ENCODE measurements around the gene HSFX3.
"Not testable (repeated sequence)": the region's sequence is repeated elsewhere in the genome, so short reads cannot be mapped to it uniquely, and the experiment has no call there.

Gene HSFX3

DNA sequence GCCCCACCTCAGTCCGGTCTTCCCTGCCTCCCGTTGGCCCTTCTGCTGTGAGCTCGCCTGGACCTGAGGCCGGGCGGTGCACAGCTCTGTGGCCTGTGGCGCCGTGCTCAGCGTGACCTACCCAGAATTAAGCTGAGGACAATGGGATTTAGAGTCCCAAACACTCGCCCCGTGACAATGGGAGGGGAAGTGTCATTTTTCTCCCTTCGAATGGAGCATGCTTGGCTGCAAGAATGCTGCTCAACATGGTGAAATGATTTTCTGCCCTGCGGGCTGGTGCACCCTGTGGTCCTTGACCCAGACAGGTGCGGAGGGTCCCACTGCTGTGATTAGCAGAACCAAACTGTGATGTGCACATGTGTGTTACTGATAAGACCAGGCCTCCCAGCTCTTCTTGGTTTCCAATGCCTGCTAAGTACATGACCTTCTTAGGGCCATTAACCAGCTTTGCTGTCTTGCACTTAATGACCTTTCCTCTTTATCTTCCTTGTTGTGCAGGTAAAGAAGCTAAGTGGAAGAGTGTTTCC, 8.1 kb downstream of the HSFX3 start:
- Histone ChIP-seq H3K27me3 (ENCODE audit: control insufficient read depth, insufficient read depth, low read length) (no peaks in the 10 kb centered on the region), H3K79me2 (no peaks in the 10 kb centered on the region), H3K9ac (no peak overlapping the region), H2AFZ (peak overlapping the region; percentile 72), H3K4me1 (peaks cover 5% of the 10 kb centered on the region), H3K27ac (peak overlapping the region; percentile 99), H3K9me3 (ENCODE audit: control insufficient read depth, low read length) (no peaks in the 10 kb centered on the region), H3K36me3 (ENCODE audit: control insufficient read depth, insufficient read depth, low read length) (no peaks in the 10 kb centered on the region), H3K4me3 (ENCODE audit: low read depth, low read length) (peak overlapping the region; percentile 81), H3K4me2 (ENCODE audit: low read length) (peak overlapping the region; percentile 70)
- TF ChIP-seq, protein P1, sequence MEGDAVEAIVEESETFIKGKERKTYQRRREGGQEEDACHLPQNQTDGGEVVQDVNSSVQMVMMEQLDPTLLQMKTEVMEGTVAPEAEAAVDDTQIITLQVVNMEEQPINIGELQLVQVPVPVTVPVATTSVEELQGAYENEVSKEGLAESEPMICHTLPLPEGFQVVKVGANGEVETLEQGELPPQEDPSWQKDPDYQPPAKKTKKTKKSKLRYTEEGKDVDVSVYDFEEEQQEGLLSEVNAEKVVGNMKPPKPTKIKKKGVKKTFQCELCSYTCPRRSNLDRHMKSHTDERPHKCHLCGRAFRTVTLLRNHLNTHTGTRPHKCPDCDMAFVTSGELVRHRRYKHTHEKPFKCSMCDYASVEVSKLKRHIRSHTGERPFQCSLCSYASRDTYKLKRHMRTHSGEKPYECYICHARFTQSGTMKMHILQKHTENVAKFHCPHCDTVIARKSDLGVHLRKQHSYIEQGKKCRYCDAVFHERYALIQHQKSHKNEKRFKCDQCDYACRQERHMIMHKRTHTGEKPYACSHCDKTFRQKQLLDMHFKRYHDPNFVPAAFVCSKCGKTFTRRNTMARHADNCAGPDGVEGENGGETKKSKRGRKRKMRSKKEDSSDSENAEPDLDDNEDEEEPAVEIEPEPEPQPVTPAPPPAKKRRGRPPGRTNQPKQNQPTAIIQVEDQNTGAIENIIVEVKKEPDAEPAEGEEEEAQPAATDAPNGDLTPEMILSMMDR (IDR thresholded peaks at IDR 0.05) = no peak

DNA sequence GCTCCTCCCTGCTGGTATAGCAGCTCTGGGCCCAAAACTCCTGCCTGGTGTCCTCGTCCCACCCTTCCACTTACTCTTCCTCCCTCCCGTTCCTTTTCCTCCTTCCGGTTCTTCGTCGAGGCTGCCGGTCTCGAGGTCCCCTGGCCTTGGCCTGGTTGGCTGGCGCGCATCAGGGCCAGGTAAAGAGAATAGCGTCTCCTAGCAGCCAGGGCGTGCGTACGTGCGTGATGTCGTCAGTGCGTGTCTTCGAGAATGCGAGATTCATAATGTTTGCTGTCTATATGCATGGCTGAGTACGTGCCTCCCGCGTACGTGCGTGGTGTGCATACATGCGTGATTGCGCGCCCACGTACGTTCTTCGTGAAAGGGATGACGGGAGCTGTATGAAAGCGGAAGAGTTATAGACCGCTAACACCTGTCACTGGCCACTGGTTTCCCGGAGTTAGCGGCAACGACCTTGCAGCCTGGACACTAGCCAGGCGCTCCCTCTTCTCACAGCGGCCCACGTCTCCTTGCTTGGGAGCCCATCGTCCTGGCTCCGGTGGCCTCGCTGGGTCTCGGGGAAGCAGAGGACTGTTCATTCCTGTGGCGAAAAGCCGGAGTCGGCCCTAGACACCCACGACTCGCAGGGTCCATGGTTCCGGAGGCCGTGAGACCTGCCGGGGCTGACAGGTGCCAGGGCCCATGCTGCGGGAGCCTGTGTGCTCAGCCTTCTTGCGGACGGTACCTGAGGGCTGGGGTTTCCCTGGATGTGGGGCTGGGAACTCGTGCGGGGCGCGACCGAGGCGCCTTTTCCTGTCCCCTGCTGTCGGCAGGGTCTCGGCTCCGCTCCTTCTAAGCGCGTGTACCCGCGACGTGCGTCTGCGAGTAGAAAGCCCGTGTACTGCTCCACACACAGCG, 8.9 kb downstream of the HSFX3 start, which contains the start of gene EOLA1:
Gene EOLA1, plus strand, starts transcription at position 392 of the 900 bp plus-strand sequence. CDS start 4,619 bp downstream, outside the sequence.
- Histone ChIP-seq H3K9ac (peak within 1 kb of the TSS; percentile 80), H3K4me3 (ENCODE audit: low read depth, low read length) (peak within 1 kb of the TSS; percentile 81), H2AFZ (peak within 1 kb of the TSS; percentile 79), H3K4me2 (ENCODE audit: low read length) (peak within 1 kb of the TSS; percentile 70), H3K36me3 (ENCODE audit: control insufficient read depth, insufficient read depth, low read length) (no peaks in the 10 kb centered on the region), H3K4me1 (peaks cover 5% of the 10 kb centered on the region), H3K79me2 (no peaks in the 10 kb centered on the region), H3K27me3 (ENCODE audit: control insufficient read depth, insufficient read depth, low read length) (no peaks in the 10 kb centered on the region), H3K27ac (peak within 1 kb of the TSS; percentile 99), H3K9me3 (ENCODE audit: control insufficient read depth, low read length) (no peaks in the 10 kb centered on the region)
- TF ChIP-seq, protein P1 (IDR thresholded peaks at IDR 0.05) = peak; percentile 7

DNA sequence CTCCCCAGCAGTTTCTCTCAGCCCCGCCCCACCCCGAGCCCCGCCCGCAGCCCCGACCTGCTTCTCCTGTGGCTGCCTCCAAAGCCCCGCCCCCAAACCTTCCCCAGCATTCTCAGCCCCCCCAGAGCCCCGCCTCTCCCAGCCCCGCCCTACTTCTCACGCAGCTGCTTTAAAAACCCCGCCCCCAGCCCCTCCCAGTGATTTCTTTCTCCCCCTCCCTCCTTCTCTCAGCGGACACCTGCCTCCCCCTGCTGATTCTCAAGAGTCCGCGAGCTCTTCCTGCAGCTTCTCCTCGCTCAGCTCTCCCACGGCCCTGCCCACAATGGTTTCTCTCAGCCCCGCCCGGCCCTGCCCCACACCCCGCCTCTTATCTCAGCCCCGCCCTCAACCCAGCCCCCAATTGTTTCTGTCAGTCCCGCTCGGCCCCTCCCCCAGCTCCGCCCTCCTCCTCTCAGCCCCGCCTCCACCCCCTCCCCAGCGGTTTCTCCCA, 9.5 kb downstream of the HSFX3 start:
- Histone ChIP-seq H2AFZ (peak overlapping the region; percentile 79), H3K27ac (peak overlapping the region; percentile 99), H3K4me2 (ENCODE audit: low read length) (peak overlapping the region; percentile 70), H3K36me3 (ENCODE audit: control insufficient read depth, insufficient read depth, low read length) (no peaks in the 10 kb centered on the region), H3K9me3 (ENCODE audit: control insufficient read depth, low read length) (no peaks in the 10 kb centered on the region), H3K9ac (no peak overlapping the region), H3K4me1 (peaks cover 5% of the 10 kb centered on the region), H3K27me3 (ENCODE audit: control insufficient read depth, insufficient read depth, low read length) (no peaks in the 10 kb centered on the region), H3K79me2 (no peaks in the 10 kb centered on the region), H3K4me3 (ENCODE audit: low read depth, low read length) (peak overlapping the region; percentile 81)
- TF ChIP-seq, protein P1 (IDR thresholded peaks at IDR 0.05) = no peak

DNA sequence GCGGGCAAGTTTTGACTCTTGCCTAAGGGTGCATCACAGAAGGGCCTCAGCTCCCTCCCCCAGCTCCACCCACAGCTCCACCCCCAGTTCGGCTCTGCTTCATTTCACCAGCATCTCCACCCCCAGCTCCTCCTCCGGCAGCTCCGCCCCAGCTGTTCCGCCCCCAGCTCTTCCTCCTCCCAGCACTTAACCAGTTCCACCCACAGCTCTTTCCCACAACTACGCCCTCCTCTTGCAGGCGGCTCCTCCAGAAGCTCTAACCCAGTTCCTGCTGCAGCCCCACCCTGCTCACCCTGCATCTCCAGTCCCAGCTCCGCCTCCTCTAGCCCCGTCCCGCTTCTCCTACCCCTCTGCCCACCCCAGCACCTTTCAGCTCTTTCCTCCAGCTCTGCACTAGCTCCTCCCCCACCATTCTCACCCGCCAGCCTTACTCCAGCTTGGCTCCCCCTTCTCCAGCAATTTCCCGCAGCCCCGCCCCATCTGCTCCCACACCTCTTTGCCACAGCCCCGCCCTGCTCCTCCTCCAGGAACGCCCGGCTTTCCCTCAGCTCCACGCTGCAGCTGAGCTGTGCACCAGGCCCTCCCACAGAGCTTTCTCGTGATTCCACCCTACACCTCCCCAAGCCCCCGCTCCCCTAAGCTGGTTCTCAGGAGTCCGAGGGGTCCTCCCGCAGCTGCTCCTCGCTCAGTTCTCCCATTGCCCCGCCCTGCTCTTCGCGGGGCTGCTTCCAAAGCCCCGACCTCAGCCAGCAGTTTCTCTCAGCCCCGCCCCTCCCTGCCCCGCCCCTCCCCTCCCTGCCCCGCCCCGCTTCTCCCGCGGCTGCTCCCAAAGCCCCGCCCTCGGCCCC, 10.2 kb downstream of the HSFX3 start:
- H3K9ac ChIP-seq = no peak overlapping the region
- no peaks in the 10 kb centered on the region for H3K36me3 ChIP-seq (ENCODE audit: control insufficient read depth, insufficient read depth, low read length)
- peak overlapping the region; percentile 50 for H2AFZ ChIP-seq
- H3K4me1 ChIP-seq = peaks cover 5% of the 10 kb centered on the region
- H3K79me2 ChIP-seq = no peaks in the 10 kb centered on the region
- no peaks in the 10 kb centered on the region for H3K9me3 ChIP-seq (ENCODE audit: control insufficient read depth, low read length)
- no peaks in the 10 kb centered on the region for H3K27me3 ChIP-seq (ENCODE audit: control insufficient read depth, insufficient read depth, low read length)
- TF ChIP-seq, protein P1 (IDR thresholded peaks at IDR 0.05) = no peak
- H3K4me2 ChIP-seq (ENCODE audit: low read length) = peak overlapping the region; percentile 59
- H3K27ac ChIP-seq = peak overlapping the region; percentile 80
- H3K4me3 ChIP-seq (ENCODE audit: low read depth, low read length) = peak overlapping the region; percentile 54

DNA sequence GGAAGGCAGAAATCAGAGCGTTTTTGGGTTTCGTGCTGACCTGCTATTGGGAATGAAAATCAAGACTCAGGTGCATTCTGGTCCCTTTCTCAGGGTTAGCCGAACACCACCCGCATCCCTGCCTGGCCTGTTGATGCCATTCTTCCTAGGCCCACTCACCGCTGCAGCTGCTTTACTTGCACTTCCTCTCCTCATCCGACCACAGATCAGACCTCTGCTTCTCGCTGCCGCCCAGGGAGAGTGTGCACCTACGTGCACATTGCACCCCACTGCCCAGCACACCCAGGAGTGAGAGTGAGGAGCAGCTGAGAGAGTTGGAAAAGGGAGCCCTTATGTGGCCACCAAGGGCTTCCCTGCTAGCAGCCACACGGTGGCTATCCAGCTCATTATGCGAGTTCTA, 12.2 kb downstream of the HSFX3 start:
- H3K36me3 ChIP-seq (ENCODE audit: control insufficient read depth, insufficient read depth, low read length); H3K27ac ChIP-seq; H3K9ac ChIP-seq; H3K9me3 ChIP-seq (ENCODE audit: control insufficient read depth, low read length); H3K79me2 ChIP-seq; H3K27me3 ChIP-seq (ENCODE audit: control insufficient read depth, insufficient read depth, low read length); H2AFZ ChIP-seq; H3K4me1 ChIP-seq; H3K4me3 ChIP-seq (ENCODE audit: low read depth, low read length); H3K4me2 ChIP-seq (ENCODE audit: low read length): not testable (repeated sequence)

DNA sequence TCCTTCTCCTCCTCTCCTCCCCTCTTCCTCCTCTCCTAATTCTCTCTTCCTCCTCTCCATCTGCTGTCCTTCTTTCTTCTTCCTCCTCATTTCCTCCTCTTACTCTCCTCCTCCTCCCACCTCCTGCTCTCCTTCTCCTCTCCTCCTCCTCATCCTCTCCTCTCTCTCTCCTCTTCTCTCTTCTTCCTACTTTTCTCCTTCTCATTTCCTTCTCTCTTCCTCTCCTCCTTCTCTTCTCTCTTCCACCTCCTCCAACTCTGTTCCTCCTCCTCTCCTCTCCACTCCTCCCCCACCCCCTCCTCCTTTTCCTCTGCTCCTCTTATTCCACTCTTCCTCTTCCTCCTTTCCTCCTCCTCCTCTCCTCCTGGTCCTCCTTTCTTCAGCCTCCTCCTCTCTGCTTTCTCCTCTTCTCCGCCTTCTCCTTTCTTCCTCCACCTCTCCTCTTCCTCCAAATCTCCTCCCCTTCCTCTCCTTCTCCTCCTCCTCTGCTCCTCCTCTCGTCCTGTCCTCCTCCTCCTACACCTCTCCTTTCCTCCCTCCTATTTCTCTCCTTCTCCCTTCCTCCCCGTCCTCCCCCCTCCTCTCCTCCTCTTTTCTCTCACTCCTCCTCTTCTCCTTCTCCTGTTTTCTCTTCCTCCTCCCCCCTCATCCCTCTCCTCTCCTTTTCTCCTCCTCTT, 14.7 kb downstream of the HSFX3 start:
- not testable (repeated sequence) for H3K27me3 ChIP-seq (ENCODE audit: control insufficient read depth, insufficient read depth, low read length); H2AFZ ChIP-seq; H3K4me3 ChIP-seq (ENCODE audit: low read depth, low read length)

More for the DNA sequence above, 14.7 kb downstream of the HSFX3 start:
- not testable (repeated sequence) for H3K27ac ChIP-seq; H3K9ac ChIP-seq; H3K4me2 ChIP-seq (ENCODE audit: low read length); H3K36me3 ChIP-seq (ENCODE audit: control insufficient read depth, insufficient read depth, low read length); H3K9me3 ChIP-seq (ENCODE audit: control insufficient read depth, low read length); H3K79me2 ChIP-seq; H3K4me1 ChIP-seq
